ENCODE results near the gene CMC1.
"Not testable (repeated sequence)": the region's sequence is repeated elsewhere in the genome, so short reads cannot be mapped to it uniquely, and the experiment has no call there.

DNA sequence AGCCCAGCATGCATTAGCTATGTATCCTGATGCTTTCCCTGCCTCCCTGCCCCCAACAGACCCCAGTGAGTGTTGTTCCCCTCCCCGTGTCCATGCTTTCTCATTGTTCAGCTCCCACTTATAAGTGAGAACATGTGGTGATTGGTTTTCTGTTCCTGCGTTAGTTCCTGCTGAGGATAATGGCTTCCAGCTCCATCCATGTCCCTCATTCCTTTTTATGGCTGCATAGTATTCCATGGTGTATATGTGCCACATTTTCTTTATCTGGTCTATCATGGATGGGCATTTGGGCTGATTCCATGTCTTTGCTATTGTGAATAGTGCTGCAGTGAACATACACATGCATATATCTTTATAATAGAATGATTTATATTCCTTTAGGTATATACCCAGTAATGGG, 28.5 kb downstream of the CMC1 start:
- TF ChIP-seq, protein P1, sequence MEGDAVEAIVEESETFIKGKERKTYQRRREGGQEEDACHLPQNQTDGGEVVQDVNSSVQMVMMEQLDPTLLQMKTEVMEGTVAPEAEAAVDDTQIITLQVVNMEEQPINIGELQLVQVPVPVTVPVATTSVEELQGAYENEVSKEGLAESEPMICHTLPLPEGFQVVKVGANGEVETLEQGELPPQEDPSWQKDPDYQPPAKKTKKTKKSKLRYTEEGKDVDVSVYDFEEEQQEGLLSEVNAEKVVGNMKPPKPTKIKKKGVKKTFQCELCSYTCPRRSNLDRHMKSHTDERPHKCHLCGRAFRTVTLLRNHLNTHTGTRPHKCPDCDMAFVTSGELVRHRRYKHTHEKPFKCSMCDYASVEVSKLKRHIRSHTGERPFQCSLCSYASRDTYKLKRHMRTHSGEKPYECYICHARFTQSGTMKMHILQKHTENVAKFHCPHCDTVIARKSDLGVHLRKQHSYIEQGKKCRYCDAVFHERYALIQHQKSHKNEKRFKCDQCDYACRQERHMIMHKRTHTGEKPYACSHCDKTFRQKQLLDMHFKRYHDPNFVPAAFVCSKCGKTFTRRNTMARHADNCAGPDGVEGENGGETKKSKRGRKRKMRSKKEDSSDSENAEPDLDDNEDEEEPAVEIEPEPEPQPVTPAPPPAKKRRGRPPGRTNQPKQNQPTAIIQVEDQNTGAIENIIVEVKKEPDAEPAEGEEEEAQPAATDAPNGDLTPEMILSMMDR (IDR thresholded peaks at IDR 0.05; ENCODE audit: low read length): not testable (repeated sequence)
- not testable (repeated sequence) for TF ChIP-seq EZH2 (IDR thresholded peaks at IDR 0.05; ENCODE audit: borderline replicate concordance, low read length)
